ENCODE data around the gene SCAANT1.

Gene SCAANT1

DNA sequence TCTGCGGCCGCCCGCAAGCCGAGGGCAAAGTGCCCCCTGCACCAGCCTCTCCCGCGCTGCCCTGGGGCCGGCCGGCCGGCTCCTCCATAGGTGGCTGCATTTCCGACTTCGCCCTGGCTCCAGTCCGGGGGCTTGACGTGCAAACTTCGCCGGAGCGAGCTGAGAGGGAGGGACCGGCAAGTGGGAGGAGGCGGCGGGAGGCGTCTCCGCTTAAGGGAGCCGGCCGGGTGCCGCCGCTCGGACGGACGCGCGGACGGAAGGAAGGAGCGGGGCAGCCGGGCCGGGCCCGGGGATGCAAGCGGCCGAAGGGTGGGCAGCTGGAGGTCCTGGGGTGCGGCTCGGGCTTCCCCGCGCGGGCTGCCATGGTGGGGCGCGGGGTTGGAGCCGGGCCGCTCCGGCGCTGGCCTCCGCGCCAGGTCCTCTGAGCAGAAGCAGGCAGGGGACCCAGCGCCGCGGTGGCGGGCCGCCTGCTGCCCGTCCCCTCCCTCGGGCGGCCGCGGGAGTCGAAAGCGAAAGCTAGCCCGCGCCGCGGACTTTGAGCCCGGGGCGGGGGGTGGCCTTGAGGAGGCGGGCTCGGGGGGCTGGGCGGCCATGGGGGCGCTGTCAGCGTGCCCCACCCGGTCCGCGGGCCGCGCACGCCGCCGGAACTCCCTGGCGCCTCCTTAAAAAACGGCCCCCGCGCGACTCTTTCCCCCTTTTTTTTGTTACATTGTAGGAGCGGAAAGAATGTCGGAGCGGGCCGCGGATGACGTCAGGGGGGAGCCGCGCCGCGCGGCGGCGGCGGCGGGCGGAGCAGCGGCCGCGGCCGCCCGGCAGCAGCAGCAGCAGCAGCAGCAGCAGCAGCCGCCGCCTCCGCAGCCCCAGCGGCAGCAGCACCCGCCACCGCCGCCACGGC, at the start of gene SCAANT1:
SCAANT1 (minus strand) TSS at position 511 of the 895 bp plus-strand sequence.
- Histone ChIP-seq H3K27ac (ENCODE audit: low read depth, low read length) (peak within 1 kb of the TSS; percentile 72), H3K27me3 (ENCODE audit: low read length) (no peaks in the 10 kb centered on the region), H3F3A (ENCODE audit: insufficient read depth) (peaks cover 30% of the 10 kb centered on the region), H3K9me3 (ENCODE audit: insufficient read depth, low read length) (no peaks in the 10 kb centered on the region), H3K9ac (ENCODE audit: low read length) (peak within 1 kb of the TSS; percentile 75), H2AFZ (ENCODE audit: low read depth, low read length, severe bottlenecking) (peak within 1 kb of the TSS; percentile 17), H3K4me2 (ENCODE audit: low read depth, low read length, poor library complexity, severe bottlenecking) (peak within 1 kb of the TSS; percentile 76), H3K79me2 (ENCODE audit: insufficient read depth, low read length) (peaks cover 21% of the 10 kb centered on the region), H4K20me1 (ENCODE audit: low read depth, low read length) (no peaks in the 10 kb centered on the region), H3K36me3 (ENCODE audit: low read length) (peaks cover 9% of the 10 kb centered on the region; the same call in 1 of the 2 replicates), H3K4me3 (ENCODE audit: insufficient read depth, low read length, poor library complexity, severe bottlenecking) (peak within 1 kb of the TSS; percentile 54), H3K9me2 (replicated peaks; ENCODE audit: insufficient read depth, low read length) (no peaks in the 10 kb centered on the region)
- TF ChIP-seq, protein P1, sequence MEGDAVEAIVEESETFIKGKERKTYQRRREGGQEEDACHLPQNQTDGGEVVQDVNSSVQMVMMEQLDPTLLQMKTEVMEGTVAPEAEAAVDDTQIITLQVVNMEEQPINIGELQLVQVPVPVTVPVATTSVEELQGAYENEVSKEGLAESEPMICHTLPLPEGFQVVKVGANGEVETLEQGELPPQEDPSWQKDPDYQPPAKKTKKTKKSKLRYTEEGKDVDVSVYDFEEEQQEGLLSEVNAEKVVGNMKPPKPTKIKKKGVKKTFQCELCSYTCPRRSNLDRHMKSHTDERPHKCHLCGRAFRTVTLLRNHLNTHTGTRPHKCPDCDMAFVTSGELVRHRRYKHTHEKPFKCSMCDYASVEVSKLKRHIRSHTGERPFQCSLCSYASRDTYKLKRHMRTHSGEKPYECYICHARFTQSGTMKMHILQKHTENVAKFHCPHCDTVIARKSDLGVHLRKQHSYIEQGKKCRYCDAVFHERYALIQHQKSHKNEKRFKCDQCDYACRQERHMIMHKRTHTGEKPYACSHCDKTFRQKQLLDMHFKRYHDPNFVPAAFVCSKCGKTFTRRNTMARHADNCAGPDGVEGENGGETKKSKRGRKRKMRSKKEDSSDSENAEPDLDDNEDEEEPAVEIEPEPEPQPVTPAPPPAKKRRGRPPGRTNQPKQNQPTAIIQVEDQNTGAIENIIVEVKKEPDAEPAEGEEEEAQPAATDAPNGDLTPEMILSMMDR (IDR thresholded peaks at IDR 0.05; ENCODE audit: insufficient read depth, low read length, poor library complexity, severe bottlenecking), result no peak
- TF ChIP-seq EZH2phosphoT487 (conservative IDR thresholded peaks at IDR 0.05; ENCODE audit: low read length), result no peak

DNA sequence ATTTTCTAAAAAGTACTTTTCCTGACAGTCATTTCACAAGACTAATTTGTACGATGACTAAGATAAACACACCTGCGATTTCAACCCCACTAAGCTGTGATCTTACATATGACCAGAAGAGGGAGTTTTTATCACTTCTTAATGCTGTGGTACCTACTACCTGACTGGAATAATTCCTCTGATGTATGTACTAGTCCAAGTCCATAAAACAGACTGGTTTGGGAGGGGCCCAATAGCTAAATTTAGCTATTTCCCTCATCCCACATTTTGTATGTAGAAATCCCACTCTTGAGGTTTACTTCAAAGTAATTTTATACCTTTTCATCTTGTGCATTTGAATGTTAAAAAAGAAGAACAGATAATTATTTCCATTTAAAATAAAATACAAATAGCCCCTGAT, 49.7 kb upstream of the SCAANT1 start:
- H3K79me2 ChIP-seq (ENCODE audit: insufficient read depth, low read length), result peaks cover 39% of the 10 kb centered on the region

DNA sequence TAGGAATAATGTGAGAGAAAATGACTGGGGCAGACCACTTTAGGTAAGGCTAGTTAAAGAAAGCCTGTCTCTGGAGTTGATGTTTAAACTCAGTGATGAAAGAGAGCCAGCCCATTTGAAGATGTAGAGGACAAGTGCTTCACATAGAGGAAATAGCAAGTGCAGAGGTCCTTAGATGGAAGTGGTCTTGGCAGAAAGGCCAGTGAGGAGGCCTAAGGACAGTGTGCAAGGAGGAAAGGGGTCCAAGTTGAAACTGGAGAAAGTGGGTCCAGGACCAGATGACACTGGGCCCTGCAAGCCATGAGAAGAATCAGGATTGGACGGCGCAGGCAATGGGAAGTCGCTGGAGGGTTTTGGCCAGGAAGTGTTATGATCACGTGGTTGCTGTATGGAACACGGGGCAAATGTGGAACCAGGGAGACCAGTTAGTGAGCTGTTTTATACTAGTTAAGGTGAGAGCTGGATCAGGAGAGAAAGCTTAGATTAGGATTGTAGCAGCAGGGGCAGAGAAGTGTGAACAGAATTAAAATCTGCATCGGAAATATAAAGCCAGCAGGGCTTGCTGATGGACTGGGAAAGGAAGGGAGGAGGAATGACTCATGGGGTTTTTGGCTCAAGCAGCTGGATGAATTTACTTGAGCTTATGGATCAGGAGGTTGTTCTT, 48.0 kb upstream of the SCAANT1 start:
- no peak overlapping the region for H3K4me2 ChIP-seq (ENCODE audit: low read depth, low read length, poor library complexity, severe bottlenecking)
- peaks cover 19% of the 10 kb centered on the region; the same call in 1 of the 2 replicates for H3F3A ChIP-seq (ENCODE audit: insufficient read depth)
- no peak overlapping the region for H3K4me3 ChIP-seq (ENCODE audit: insufficient read depth, low read length, poor library complexity, severe bottlenecking)
- H3K79me2 ChIP-seq (ENCODE audit: insufficient read depth, low read length), result peaks cover 44% of the 10 kb centered on the region
- no peaks in the 10 kb centered on the region for H3K27me3 ChIP-seq (ENCODE audit: low read length)
- TF ChIP-seq, protein P1 (IDR thresholded peaks at IDR 0.05; ENCODE audit: insufficient read depth, low read length, poor library complexity, severe bottlenecking), result no peak
- no peak for TF ChIP-seq EZH2phosphoT487 (conservative IDR thresholded peaks at IDR 0.05; ENCODE audit: low read length)
- H3K9ac ChIP-seq (ENCODE audit: low read length), result no peak overlapping the region
- H2AFZ ChIP-seq (ENCODE audit: low read depth, low read length, severe bottlenecking), result no peak overlapping the region
- H3K27ac ChIP-seq (ENCODE audit: low read depth, low read length), result no peak overlapping the region
- no peaks in the 10 kb centered on the region for H3K9me2 ChIP-seq (replicated peaks; ENCODE audit: insufficient read depth, low read length)
- 0 out of 2 replicates have a peak, but pooled peaks cover 3% of the 10 kb centered on the region for H4K20me1 ChIP-seq (ENCODE audit: low read depth, low read length)
- no peaks in the 10 kb centered on the region; the same call in 1 of the 2 replicates for H3K36me3 ChIP-seq (ENCODE audit: low read length)
- H3K9me3 ChIP-seq (ENCODE audit: insufficient read depth, low read length), result no peaks in the 10 kb centered on the region

More for the DNA sequence above, 49.7 kb upstream of the SCAANT1 start:
- H3K9me2 ChIP-seq (replicated peaks; ENCODE audit: insufficient read depth, low read length), result no peaks in the 10 kb centered on the region
- H3K4me2 ChIP-seq (ENCODE audit: low read depth, low read length, poor library complexity, severe bottlenecking), result no peak overlapping the region
- peaks cover 19% of the 10 kb centered on the region; the same call in 1 of the 2 replicates for H3F3A ChIP-seq (ENCODE audit: insufficient read depth)
- H3K27ac ChIP-seq (ENCODE audit: low read depth, low read length), result no peak overlapping the region
- no peaks in the 10 kb centered on the region for H3K27me3 ChIP-seq (ENCODE audit: low read length)
- H2AFZ ChIP-seq (ENCODE audit: low read depth, low read length, severe bottlenecking), result no peak overlapping the region
- no peak overlapping the region for H3K9ac ChIP-seq (ENCODE audit: low read length)
- 0 out of 2 replicates have a peak, but pooled peaks cover 3% of the 10 kb centered on the region for H4K20me1 ChIP-seq (ENCODE audit: low read depth, low read length)
- TF ChIP-seq EZH2phosphoT487 (conservative IDR thresholded peaks at IDR 0.05; ENCODE audit: low read length), result no peak
- TF ChIP-seq, protein P1 (IDR thresholded peaks at IDR 0.05; ENCODE audit: insufficient read depth, low read length, poor library complexity, severe bottlenecking), result peak; percentile 37
- no peaks in the 10 kb centered on the region; the same call in 1 of the 2 replicates for H3K36me3 ChIP-seq (ENCODE audit: low read length)
- H3K9me3 ChIP-seq (ENCODE audit: insufficient read depth, low read length), result no peaks in the 10 kb centered on the region
- no peak overlapping the region for H3K4me3 ChIP-seq (ENCODE audit: insufficient read depth, low read length, poor library complexity, severe bottlenecking)
